ENCODE results near the gene DENND4B. TPM values are rescaled to one million over a fixed set of nuclear protein-coding genes. Genes with fewer than 3 reads are reported as not detected.

DENND4B gene
- total RNA-seq, 1 donor = 27.5 TPM

DNA sequence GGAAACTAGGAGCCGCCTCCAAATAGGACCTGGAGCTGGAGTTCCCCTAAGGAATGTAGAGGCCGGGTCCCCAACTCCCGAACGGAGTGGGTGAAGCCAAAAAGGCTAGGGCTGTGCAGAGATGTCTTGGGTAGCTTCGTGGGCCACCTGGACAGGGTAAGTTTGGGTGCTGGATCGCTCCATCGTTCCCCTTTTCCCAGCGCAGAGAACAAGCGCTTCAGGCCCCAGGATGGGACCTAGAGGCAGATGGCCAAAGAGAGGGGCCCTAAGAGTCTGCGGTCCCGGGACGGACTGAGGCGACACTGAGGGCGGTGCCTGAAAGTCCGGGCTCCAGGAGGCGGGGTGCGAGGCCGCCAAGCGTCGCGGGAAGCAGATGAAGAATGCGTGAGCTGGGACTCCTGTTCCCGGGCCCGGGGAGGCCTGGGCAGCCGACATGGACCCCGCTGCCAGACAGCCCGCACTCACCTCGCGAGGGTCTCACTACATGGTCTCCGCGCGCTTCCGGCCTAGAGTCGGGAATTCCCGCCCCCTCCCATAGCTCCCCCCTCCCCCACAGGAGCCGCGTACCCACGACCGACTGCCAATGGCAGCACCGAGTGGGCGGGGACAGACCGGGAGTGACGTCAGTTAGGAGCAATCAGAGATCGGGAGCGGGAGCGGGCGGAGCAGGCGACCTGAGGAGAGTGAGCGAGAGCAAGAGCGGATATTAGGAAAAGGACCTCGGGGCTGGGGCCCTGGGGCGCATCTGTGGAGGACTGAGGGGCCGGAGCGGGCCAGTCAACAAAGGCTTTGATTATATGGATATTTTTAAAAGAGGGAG lies 16.7 kb upstream of the DENND4B start, which contains the start of gene SLC39A1:
SLC39A1 (minus strand) TSS at position 508 of the 820 bp plus-strand sequence. CDS start 822 bp downstream, outside the sequence.
- Histone ChIP-seq H3K4me3 (ENCODE audit: insufficient read depth, low read length) (peak within 1 kb of the TSS; percentile 93), H3K9me3 (ENCODE audit: low read depth, low read length) (no peaks in the 10 kb centered on the region), H3K36me3 (ENCODE audit: insufficient read depth, low read length) (peaks cover 14% of the 10 kb centered on the region), H3K27ac (ENCODE audit: low read depth, low read length) (peak within 1 kb of the TSS; percentile 93), H3K4me1 (ENCODE audit: insufficient read depth, low read length) (peaks cover 34% of the 10 kb centered on the region), H3K79me2 (ENCODE audit: insufficient read depth, low read length) (peaks cover 23% of the 10 kb centered on the region), H2AFZ (ENCODE audit: low read length) (peak within 1 kb of the TSS; percentile 96), H3K4me2 (ENCODE audit: insufficient read depth, low read length) (peak within 1 kb of the TSS; percentile 95), H4K20me1 (ENCODE audit: insufficient read depth, low read length) (no peaks in the 10 kb centered on the region), H3K27me3 (ENCODE audit: insufficient read depth, low read length) (no peaks in the 10 kb centered on the region)
- TF ChIP-seq, protein P1, sequence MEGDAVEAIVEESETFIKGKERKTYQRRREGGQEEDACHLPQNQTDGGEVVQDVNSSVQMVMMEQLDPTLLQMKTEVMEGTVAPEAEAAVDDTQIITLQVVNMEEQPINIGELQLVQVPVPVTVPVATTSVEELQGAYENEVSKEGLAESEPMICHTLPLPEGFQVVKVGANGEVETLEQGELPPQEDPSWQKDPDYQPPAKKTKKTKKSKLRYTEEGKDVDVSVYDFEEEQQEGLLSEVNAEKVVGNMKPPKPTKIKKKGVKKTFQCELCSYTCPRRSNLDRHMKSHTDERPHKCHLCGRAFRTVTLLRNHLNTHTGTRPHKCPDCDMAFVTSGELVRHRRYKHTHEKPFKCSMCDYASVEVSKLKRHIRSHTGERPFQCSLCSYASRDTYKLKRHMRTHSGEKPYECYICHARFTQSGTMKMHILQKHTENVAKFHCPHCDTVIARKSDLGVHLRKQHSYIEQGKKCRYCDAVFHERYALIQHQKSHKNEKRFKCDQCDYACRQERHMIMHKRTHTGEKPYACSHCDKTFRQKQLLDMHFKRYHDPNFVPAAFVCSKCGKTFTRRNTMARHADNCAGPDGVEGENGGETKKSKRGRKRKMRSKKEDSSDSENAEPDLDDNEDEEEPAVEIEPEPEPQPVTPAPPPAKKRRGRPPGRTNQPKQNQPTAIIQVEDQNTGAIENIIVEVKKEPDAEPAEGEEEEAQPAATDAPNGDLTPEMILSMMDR (IDR thresholded peaks at IDR 0.05; ENCODE audit: extremely low read depth, low read depth, low read length) = no peak
- DNase-seq (ENCODE audit: insufficient read length, low spot score, missing footprints) = peak; percentile 99

DNA sequence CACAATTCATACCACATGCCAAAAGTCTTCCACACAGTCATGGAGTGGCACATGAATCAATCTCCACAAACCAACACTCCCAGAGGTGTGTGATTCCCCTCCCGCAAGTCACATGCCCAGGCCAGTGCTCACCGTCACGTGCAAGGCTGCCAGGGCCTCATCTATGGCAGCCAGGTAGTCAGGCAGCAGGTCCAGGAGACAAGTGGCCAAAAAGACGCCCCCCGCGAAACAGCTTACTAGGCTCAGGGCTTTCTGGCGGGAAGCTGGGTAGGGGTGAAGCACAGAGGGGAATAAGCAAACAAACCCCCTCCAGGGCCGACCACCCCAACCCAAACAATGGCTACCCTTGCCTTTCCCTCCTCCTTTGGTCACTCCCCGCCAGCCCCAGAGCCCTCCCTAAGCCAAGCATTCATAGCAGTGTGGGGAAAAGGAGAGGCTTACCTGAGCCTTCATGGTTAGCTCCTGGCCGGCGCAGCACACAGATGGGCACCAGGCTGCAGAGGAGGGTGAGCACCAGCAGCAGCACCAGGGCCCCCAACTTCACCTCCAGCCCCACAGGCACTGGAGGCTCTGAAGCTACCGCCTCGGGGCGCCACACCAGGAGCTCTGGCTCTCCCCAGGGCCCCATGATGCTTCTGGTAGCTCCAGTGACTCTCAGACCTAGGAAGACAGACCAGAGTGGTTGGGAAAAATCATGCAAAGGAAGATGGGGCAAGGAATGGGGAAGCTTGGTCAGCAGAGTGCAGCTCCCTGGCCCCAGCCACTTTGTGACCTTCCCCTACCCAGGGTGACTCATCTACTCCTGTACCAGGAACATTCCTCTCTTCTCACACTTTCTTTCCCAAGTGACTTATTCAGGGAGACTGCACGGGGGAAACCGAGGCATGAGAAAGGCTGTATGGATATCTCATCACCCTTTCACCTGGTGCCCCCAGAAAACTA lies 15.8 kb upstream of the DENND4B start:
- Histone ChIP-seq H3K27me3 (ENCODE audit: insufficient read depth, low read length) (no peaks in the 10 kb centered on the region), H3K4me1 (ENCODE audit: insufficient read depth, low read length) (peaks cover 38% of the 10 kb centered on the region)
- peak; percentile 91 for DNase-seq (ENCODE audit: insufficient read length, low spot score, missing footprints)

DNA sequence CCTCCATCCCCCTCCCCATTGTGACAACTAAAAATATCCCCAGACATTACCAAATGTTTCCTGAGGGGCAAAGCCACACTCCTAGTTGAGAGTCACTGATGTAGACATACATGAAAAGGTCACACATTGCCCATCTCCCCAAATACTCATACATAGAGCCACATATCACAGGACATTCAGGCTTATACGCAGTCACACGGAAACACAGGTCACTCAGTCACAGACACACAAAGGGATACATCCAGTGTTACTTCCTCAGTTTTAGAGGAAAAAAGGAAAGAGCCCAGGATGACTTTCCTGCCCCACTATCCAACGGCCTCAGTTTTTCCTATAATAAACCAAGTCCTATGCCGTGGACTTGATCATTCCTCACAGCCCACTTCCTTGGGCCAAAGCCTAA lies 14.9 kb upstream of the DENND4B start:
- H3K9me3 ChIP-seq (ENCODE audit: low read depth, low read length) = no peaks in the 10 kb centered on the region
- no peak overlapping the region for H2AFZ ChIP-seq (ENCODE audit: low read length)
- peaks cover 14% of the 10 kb centered on the region for H3K36me3 ChIP-seq (ENCODE audit: insufficient read depth, low read length)
- peaks cover 42% of the 10 kb centered on the region for H3K4me1 ChIP-seq (ENCODE audit: insufficient read depth, low read length)
- DNase-seq (ENCODE audit: insufficient read length, low spot score, missing footprints) = peak; percentile 14
- H4K20me1 ChIP-seq (ENCODE audit: insufficient read depth, low read length) = peaks cover 16% of the 10 kb centered on the region
- peak overlapping the region; percentile 95 for H3K4me2 ChIP-seq (ENCODE audit: insufficient read depth, low read length)
- no peak overlapping the region for H3K27ac ChIP-seq (ENCODE audit: low read depth, low read length)
- H3K4me3 ChIP-seq (ENCODE audit: insufficient read depth, low read length) = no peak overlapping the region
- H3K27me3 ChIP-seq (ENCODE audit: insufficient read depth, low read length) = no peaks in the 10 kb centered on the region
- TF ChIP-seq, protein P1 (IDR thresholded peaks at IDR 0.05; ENCODE audit: extremely low read depth, low read depth, low read length) = no peak
- H3K79me2 ChIP-seq (ENCODE audit: insufficient read depth, low read length) = peaks cover 41% of the 10 kb centered on the region

More for the DNA sequence above, 15.8 kb upstream of the DENND4B start:
- TF ChIP-seq, protein P1 (IDR thresholded peaks at IDR 0.05; ENCODE audit: extremely low read depth, low read depth, low read length) = no peak
- peak overlapping the region; percentile 93 for H3K4me3 ChIP-seq (ENCODE audit: insufficient read depth, low read length)
- H3K79me2 ChIP-seq (ENCODE audit: insufficient read depth, low read length) = peaks cover 31% of the 10 kb centered on the region
- no peaks in the 10 kb centered on the region for H3K9me3 ChIP-seq (ENCODE audit: low read depth, low read length)
- H2AFZ ChIP-seq (ENCODE audit: low read length) = peak overlapping the region; percentile 96
- H3K27ac ChIP-seq (ENCODE audit: low read depth, low read length) = peak overlapping the region; percentile 93
- H3K36me3 ChIP-seq (ENCODE audit: insufficient read depth, low read length) = peaks cover 14% of the 10 kb centered on the region
- H4K20me1 ChIP-seq (ENCODE audit: insufficient read depth, low read length) = peaks cover 7% of the 10 kb centered on the region
- H3K4me2 ChIP-seq (ENCODE audit: insufficient read depth, low read length) = peak overlapping the region; percentile 95

Measured in osteoblast (primary cell).